Measurements from ENCODE around the gene HDC.

DNA sequence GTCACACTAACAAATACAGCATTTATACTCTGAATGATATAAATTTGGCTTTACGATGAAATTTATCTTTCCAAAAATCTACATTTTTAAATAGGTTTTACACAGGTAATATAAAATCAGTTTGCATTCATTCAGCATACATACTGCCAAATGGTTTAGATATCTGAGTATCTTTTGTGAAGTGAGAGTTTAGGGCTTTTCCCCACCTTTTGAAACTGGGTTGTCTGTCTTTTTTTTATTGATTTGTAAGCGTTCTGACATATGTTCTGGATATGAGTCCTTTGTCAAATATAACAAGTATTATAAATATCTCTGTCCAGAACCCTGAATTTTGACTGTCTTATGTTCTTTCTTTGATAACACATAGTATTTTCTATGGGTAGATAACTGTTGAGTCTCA, 47.1 kb upstream of the HDC start:
- TF ChIP-seq, protein P1, sequence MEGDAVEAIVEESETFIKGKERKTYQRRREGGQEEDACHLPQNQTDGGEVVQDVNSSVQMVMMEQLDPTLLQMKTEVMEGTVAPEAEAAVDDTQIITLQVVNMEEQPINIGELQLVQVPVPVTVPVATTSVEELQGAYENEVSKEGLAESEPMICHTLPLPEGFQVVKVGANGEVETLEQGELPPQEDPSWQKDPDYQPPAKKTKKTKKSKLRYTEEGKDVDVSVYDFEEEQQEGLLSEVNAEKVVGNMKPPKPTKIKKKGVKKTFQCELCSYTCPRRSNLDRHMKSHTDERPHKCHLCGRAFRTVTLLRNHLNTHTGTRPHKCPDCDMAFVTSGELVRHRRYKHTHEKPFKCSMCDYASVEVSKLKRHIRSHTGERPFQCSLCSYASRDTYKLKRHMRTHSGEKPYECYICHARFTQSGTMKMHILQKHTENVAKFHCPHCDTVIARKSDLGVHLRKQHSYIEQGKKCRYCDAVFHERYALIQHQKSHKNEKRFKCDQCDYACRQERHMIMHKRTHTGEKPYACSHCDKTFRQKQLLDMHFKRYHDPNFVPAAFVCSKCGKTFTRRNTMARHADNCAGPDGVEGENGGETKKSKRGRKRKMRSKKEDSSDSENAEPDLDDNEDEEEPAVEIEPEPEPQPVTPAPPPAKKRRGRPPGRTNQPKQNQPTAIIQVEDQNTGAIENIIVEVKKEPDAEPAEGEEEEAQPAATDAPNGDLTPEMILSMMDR (IDR thresholded peaks at IDR 0.05): no peak
- no peak for TF ChIP-seq POLR2AphosphoS5 (IDR thresholded peaks at IDR 0.05)

Measured in stomach (tissue), 4 donors.